GM23248 (cell line): ENCODE data around the gene PLEKHG4. TPM values are rescaled to one million over a fixed set of nuclear protein-coding genes. Genes with fewer than 3 reads are reported as not detected.

Experiments used
- DNase-seq: peaks from one replicate; pipeline ENCODE4 v3.0.0-alpha.2; 2015
- H2AFZ ChIP-seq: fragments of 200-600 bp; sonication (generic); 2 replicates; pipeline ENCODE4 v1.6.1; 2016; ENCODE audit warnings: antibody characterized with exemption
- H3F3A ChIP-seq: fragments of 200-600 bp; sonication (generic); 2 replicates; pipeline ENCODE4 v1.6.1; 2016; ENCODE audit warnings: mild to moderate bottlenecking, antibody characterized with exemption, mixed run types; ENCODE audit not compliant: insufficient read depth
- H3K27ac ChIP-seq: fragments of 200-600 bp; sonication (generic); 2 replicates; pipeline ENCODE4 v1.5.1; 2016; ENCODE audit warnings: mild to moderate bottlenecking
- H3K27me3 ChIP-seq: fragments of 200-600 bp; sonication (generic); replicated peaks from 2 replicates; pipeline ENCODE4 v1.6.1; 2016; ENCODE audit warnings: mild to moderate bottlenecking; ENCODE audit not compliant: insufficient read depth
- H3K36me3 ChIP-seq: fragments of 200-600 bp; sonication (generic); 2 replicates; pipeline ENCODE4 v1.6.1; 2016; ENCODE audit warnings: low read depth, mild to moderate bottlenecking
- H3K4me1 ChIP-seq: fragments of 200-600 bp; sonication (generic); 2 replicates; pipeline ENCODE4 v1.6.1; 2016; ENCODE audit warnings: mild to moderate bottlenecking; ENCODE audit not compliant: insufficient read depth
- H3K4me2 ChIP-seq: fragments of 200-600 bp; sonication (generic); one replicate; pipeline ENCODE4 v1.6.1; 2016; ENCODE audit warnings: mild to moderate bottlenecking; ENCODE audit not compliant: unreplicated experiment
- H3K4me3 ChIP-seq: fragments of 200-600 bp; sonication (generic); 2 replicates; pipeline ENCODE4 v1.5.1; 2016; ENCODE audit warnings: mild to moderate bottlenecking
- H3K79me2 ChIP-seq: fragments of 200-600 bp; sonication (generic); 2 replicates; pipeline ENCODE4 v1.6.1; 2016; ENCODE audit warnings: mild to moderate bottlenecking; ENCODE audit not compliant: insufficient read depth
- H3K9ac ChIP-seq: fragments of 200-600 bp; sonication (generic); 2 replicates; pipeline ENCODE4 v1.6.1; 2016; ENCODE audit warnings: mild to moderate bottlenecking
- H3K9me2 ChIP-seq: fragments of 200-600 bp; sonication (generic); 2 replicates; pipeline ENCODE4 v1.6.1; 2016; ENCODE audit warnings: mixed run types, mild to moderate bottlenecking, moderate library complexity; ENCODE audit not compliant: insufficient read depth
- H3K9me3 ChIP-seq: fragments of 200-600 bp; sonication (generic); one replicate; pipeline ENCODE4 v1.6.1; 2017; ENCODE audit warnings: low read depth
- H4K20me1 ChIP-seq: fragments of 200-600 bp; sonication (generic); 2 replicates; pipeline ENCODE4 v1.6.0; 2016; ENCODE audit not compliant: insufficient read depth
- EZH2 ChIP-seq: fragments of 200-600 bp; sonication (generic); IDR thresholded peaks from 2 replicates; pipeline ENCODE4 v1.6.1; 2018; ENCODE audit warnings: antibody characterized with exemption, mild to moderate bottlenecking; ENCODE audit not compliant: insufficient read depth, poor library complexity, severe bottlenecking
- EZH2phosphoT487 ChIP-seq: fragments of 200-600 bp; sonication (generic); IDR thresholded peaks from 2 replicates; pipeline ENCODE4 v1.6.1; 2018; ENCODE audit warnings: antibody characterized with exemption, moderate library complexity, mild to moderate bottlenecking, low read depth; ENCODE audit not compliant: insufficient read depth
- WGBS, 2 experiments: methylation state at CpG; one replicate each; pipeline ENCODE4 v1.1.6; 2015 to 2017; ENCODE audit warnings: low lambda C conversion rate in 2 of 2, low coverage in 1 of 2; ENCODE audit errors: missing lambda C conversion rate in 2 of 2; 5-methylcytosine and 5-hydroxymethylcytosine counted together
- in situ Hi-C: fragments of 300-500 bp; cut with MboI; formaldehyde crosslinking; loops from 2 replicates; pipeline ENCODE4 v1.15.0; 2020
- polyA plus RNA-seq: library from polyadenylated mRNA; unstranded; fragments of >200 nt; fragmentation: Nextera tagmentation; extraction: Ambion mirVana; gene quantifications from 2 replicates; pipeline ENCODE4 v1.2.1, GENCODE V29; 2016
- total RNA-seq: library from RNA; depleted of rRNA; stranded (reverse); fragments of >200 nt; shearing (Covaris generic); gene quantifications from 2 replicates; pipeline ENCODE4 v1.2.3, GENCODE V29; 2014

PLEKHG4 gene
- total and polyA plus RNA-seq, 2 experiments from 2014 or later = 12.5 to 24.2 TPM

GRCh38 chr16:67291461-67291860 is 12.1 kb downstream of the PLEKHG4 start:
- TF ChIP-seq EZH2phosphoT487 (no peak), EZH2 (no peak)
- Histone ChIP-seq H2AFZ (no peak overlapping the region), H3K36me3 (no peaks in the 10 kb centered on the region), H3K27ac (no peak overlapping the region), H3K4me1 (peaks cover 21% of the 10 kb centered on the region), H3K27me3 (no peaks in the 10 kb centered on the region), H3K9me3 (no peaks in the 10 kb centered on the region), H3K9ac (no peak overlapping the region), H3K9me2 (no peaks in the 10 kb centered on the region), H3K79me2 (no peaks in the 10 kb centered on the region), H3K4me3 (no peak overlapping the region), H3F3A (no peaks in the 10 kb centered on the region), H3K4me2 (no peak overlapping the region), H4K20me1 (no peaks in the 10 kb centered on the region)
- no peak for DNase-seq
- in situ Hi-C loops = no loop called here
- 82 to 84% methylated on average over 7 of the region's 7 CpGs for WGBS, 2 experiments

GRCh38 chr16:67294171-67294757 is 14.9 kb downstream of the PLEKHG4 start:
- no peaks in the 10 kb centered on the region for H3K79me2 ChIP-seq
- H4K20me1 ChIP-seq = no peaks in the 10 kb centered on the region
- no peaks in the 10 kb centered on the region for H3F3A ChIP-seq

GRCh38 chr16:67294938-67295361 is 15.6 kb downstream of the PLEKHG4 start:
- in situ Hi-C loops = no loop called here
- no peaks in the 10 kb centered on the region for H3K79me2 ChIP-seq
- peak overlapping the region; percentile 17 for H3K4me2 ChIP-seq
- no peak overlapping the region for H3K4me3 ChIP-seq
- no peak overlapping the region for H2AFZ ChIP-seq
- H3F3A ChIP-seq = no peaks in the 10 kb centered on the region
- H3K36me3 ChIP-seq = no peaks in the 10 kb centered on the region
- TF ChIP-seq EZH2 (no peak), EZH2phosphoT487 (no peak)
- H3K27me3 ChIP-seq = no peaks in the 10 kb centered on the region
- DNase-seq = peak; percentile 66
- no peaks in the 10 kb centered on the region for H3K9me2 ChIP-seq
- H4K20me1 ChIP-seq = no peaks in the 10 kb centered on the region
- no peak overlapping the region for H3K9ac ChIP-seq
- WGBS, 2 experiments = 16 to 17% methylated on average over 7 of the region's 7 CpGs
- peaks cover 30% of the 10 kb centered on the region for H3K4me1 ChIP-seq
- H3K9me3 ChIP-seq = no peaks in the 10 kb centered on the region
- H3K27ac ChIP-seq = no peak overlapping the region

More at GRCh38 chr16:67294171-67294757, 14.9 kb downstream of the PLEKHG4 start:
- Histone ChIP-seq H3K4me3 (no peak overlapping the region), H3K9me3 (no peaks in the 10 kb centered on the region), H3K27me3 (no peaks in the 10 kb centered on the region), H3K9me2 (no peaks in the 10 kb centered on the region), H3K4me2 (peak overlapping the region; percentile 17), H3K36me3 (no peaks in the 10 kb centered on the region), H3K9ac (no peak overlapping the region), H3K4me1 (peaks cover 30% of the 10 kb centered on the region), H3K27ac (no peak overlapping the region), H2AFZ (no peak overlapping the region)
- in situ Hi-C loops = no loop called here
- WGBS, 2 experiments = 87 to 92% methylated on average over 4 of the region's 4 CpGs
- TF ChIP-seq EZH2phosphoT487 = no peak
- no peak for TF ChIP-seq EZH2
- DNase-seq = no peak

GRCh38 chr16:67296420-67296819 is 17.1 kb downstream of the PLEKHG4 start:
- H3K79me2 ChIP-seq = no peaks in the 10 kb centered on the region
- no peaks in the 10 kb centered on the region for H3K9me2 ChIP-seq
- in situ Hi-C loops = no loop called here
- no peak overlapping the region for H2AFZ ChIP-seq
- H3K27me3 ChIP-seq = no peaks in the 10 kb centered on the region
- DNase-seq = peak; percentile 70
- TF ChIP-seq EZH2 = no peak
- no peak for TF ChIP-seq EZH2phosphoT487
- WGBS, 2 experiments = 36% methylated on average over 3 of the region's 3 CpGs
- no peak overlapping the region for H3K9ac ChIP-seq
- H3K9me3 ChIP-seq = no peaks in the 10 kb centered on the region
- no peaks in the 10 kb centered on the region for H4K20me1 ChIP-seq
- H3K4me2 ChIP-seq = peak overlapping the region; percentile 15
- no peak overlapping the region for H3K27ac ChIP-seq
- peaks cover 32% of the 10 kb centered on the region for H3K4me1 ChIP-seq
- H3K4me3 ChIP-seq = no peak overlapping the region
- H3F3A ChIP-seq = no peaks in the 10 kb centered on the region
- no peaks in the 10 kb centered on the region for H3K36me3 ChIP-seq

GRCh38 chr16:67298277-67298676 is 18.9 kb downstream of the PLEKHG4 start:
- TF ChIP-seq EZH2phosphoT487 (no peak), EZH2 (no peak)
- Histone ChIP-seq H3K9me2 (no peaks in the 10 kb centered on the region), H3K4me2 (no peak overlapping the region), H3K79me2 (no peaks in the 10 kb centered on the region), H3K36me3 (no peaks in the 10 kb centered on the region), H3K9ac (no peak overlapping the region), H3K27me3 (no peaks in the 10 kb centered on the region), H3F3A (no peaks in the 10 kb centered on the region), H4K20me1 (no peaks in the 10 kb centered on the region), H3K27ac (no peak overlapping the region), H3K9me3 (no peaks in the 10 kb centered on the region), H2AFZ (no peak overlapping the region), H3K4me3 (no peak overlapping the region), H3K4me1 (peaks cover 36% of the 10 kb centered on the region)
- DNase-seq = no peak
- 93 to 96% methylated on average over 9 of the region's 9 CpGs for WGBS, 2 experiments
- in situ Hi-C loops = no loop called here
